IPS-NIHi7 (cell line): ENCODE data around the gene CTIF.

ENCODE experiments used
- DNase-seq: peaks from one replicate; pipeline ENCODE4 v3.0.0; 2012; ENCODE audit warnings: mixed read lengths; ENCODE audit errors: extremely low spot score

Gene CTIF

DNA sequence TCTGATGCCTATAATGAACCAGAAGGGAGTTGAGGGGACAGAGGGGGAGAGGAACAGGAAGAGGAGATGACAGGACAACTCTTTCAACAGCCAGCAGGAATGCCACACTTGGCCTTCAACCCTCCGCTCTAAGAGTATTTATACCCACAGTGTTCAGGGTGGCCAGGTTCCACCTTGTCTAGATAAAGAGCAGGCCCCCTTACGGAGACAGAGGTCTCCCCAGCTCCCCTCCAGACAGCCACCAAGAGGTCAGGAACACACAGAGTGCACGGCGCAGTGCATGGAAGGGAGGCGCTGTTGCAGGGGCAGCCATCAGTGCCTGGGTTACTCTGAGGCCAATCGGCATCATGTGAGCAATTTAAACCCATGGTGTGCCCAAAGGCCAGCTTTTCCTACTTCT is 235.0 kb downstream of the CTIF start:
- DNase-seq = no peak

DNA sequence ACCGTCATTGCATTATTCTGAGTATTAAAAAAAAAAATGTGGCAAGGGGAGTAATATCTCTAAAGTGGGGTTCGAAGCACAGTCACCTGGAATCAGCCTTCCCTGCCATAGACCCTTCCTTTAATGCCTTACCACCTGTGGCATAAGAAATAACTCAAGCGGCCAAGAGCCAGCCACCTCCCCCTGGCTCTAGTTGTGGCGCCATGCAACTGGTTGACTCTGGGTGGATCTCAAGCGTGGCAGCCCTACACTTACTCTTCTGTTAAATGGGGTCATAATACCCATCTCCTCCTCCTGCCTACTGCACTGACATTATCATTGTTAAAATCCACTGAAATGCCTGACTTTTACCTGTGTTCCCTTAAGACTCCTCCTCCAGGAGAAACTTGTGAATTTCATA is 236.1 kb downstream of the CTIF start:
- DNase-seq = no peak

GRCh38 chr18:48775372-48776155 is 236.7 kb downstream of the CTIF start:
- DNase-seq = no peak

DNA sequence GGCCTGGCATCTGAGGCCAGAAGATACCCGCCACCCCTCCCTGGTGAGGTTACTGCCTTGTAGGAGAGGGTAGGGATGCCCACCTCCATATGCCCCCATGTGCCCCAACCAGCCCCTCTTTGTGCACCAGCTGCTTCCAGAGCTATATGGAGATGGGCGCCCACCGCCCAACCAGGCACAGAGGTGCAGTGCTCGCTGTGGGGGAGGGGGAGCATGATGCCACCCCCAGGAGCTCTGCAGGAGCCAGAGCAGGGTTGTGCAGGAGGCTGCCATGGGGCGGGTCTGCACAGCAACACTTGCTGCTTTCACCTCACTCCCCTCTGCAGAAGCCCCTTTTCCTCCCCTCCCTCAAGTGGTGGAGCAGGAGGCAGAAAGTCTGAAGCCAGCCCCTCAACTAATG is 237.3 kb downstream of the CTIF start:
- DNase-seq = no peak

DNA sequence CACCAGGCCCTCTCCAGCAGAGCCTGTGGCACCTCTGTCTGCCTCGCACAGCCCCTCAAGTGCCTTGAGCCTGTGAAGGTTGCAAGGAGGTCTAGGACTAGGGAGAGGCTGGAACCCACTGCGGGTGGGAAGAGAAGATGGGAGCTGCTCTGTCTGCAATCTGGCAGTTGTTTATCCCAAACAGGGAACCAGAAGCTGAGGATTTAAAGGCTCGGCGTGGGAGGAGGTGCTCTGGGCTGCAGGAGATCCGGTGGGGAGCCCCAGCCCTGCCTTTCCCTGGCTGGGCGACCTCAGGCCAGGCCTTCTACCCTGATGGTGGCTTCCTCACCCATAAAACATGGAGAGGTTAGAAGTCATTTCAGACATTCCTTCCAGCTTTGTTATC is 237.8 kb downstream of the CTIF start:
- DNase-seq = peak; percentile 35

DNA sequence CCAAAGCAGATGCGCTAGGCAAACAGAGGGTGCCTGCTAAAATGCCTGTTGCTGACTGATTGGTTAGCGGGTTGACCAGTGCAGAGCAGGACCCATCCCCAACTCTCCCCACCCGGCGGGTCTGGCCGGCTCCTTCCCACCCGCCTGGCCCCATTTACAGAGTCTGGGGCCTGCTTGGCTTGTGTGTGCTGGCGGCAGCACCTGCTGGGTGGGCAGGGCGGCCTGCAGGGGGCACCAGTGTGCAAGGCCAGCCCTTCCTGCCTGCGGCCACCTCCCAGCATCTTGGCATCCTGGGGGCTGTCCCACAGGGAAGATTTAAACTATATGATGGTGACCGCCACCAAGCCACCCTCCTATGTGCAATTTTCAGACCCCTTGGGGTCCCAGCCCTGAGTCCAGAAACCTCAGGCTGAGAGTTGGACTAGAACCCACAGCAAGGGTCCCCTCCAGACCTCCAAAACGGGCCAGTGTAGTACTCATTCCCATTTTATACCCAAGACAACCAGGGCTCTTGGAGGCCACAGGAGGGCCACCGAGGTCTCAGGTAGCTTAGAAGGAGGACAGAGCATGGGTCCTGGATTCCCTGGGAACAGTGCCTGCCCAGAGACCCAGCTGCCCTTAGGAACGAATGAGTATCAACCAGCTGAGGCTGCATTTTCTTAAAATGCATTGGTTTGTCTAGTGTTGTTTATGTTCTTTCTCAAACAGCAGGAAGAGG is 238.4 kb downstream of the CTIF start:
- DNase-seq = peak; percentile 97

GRCh38 chr18:48777744-48778116 is 238.9 kb downstream of the CTIF start:
- no peak for DNase-seq

DNA sequence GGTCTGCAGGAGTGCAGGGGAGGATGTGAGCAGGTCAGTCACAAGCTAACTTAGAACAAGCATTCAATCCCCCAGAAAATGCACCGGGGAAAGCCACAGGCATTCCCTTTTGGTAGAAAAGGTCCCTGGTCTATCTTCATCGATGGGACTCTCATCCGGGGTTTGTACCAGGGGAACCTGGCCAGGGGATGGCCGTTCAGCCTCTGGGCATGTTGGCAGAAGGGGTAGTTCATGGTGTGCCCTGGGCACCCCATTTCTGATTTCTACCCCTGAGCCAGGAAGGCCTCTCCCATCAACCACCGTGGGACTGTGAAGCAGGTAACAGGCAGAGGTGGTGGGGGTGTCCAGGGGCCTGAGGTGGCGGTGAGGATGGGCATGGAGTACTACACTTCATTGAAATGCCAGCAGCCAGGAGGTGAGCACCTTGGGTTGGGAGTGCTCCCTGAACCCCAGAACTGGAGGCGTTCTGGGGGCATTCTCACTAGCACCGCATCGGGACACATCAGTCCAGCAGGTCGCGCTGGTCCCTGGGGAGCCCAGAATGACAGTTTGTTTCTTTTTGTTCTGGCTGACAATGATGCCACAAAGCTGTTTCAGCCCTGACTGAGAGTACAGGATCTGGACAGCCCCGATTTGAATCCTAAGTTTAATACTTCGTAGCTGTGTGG is 239.6 kb downstream of the CTIF start:
- DNase-seq = no peak

DNA sequence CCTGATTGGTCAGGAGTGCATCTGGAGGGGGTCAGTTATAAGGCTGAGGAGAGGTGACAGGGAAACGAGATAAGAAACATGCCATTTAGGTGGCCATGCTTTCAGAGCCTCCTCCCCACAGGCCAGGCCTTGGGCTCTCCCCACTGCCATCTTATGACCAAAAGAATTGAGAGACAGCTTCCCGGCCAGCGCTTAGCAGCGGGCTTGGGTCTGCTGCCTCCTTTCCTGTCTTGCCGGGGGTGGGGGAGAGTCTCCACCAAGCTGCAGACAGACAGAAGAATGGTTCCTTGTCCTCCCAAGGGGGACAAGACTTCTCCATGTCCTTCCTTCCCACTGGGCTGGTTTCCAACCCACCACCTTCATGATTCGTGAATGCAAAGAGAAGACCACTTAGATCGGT is 240.6 kb downstream of the CTIF start:
- DNase-seq = no peak

DNA sequence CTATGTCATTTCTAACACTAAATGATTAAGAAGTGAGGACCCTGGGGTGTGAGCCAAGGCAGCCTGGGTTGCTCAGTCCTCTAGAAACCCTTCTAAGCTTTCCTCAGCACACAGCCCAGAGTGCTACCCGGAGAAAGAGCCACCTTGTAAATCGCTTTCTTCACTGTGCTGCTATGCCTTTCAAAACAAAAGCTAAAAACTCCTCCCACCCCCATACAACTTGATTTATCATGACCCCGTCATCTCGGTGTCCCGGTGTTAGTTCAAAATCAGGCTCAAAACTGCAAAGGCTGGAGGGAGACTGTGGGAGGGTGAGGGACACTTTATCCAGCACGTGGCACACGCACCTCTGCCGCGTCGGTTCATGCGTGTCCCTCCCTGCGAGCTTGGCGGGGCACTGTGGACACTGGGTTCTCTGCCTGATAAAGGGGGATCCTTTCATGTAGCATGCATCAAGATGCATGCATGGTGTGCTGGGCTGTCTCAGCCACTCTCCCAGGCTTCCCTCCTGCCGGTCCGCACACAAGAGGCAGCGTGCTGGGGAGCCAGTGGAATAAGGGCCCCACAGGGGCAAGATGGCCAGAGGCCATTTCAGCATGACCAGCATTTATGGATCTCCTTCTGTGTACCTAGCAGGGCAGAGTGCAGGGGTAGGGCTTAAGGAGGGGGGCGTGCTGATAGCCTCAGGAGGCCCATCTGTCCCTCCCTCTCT is 241.5 kb downstream of the CTIF start:
- no peak for DNase-seq

- DNase-seq = no peak
Measured at GRCh38 chr18:48780913-48781162, 242.0 kb downstream of the CTIF start.

DNA sequence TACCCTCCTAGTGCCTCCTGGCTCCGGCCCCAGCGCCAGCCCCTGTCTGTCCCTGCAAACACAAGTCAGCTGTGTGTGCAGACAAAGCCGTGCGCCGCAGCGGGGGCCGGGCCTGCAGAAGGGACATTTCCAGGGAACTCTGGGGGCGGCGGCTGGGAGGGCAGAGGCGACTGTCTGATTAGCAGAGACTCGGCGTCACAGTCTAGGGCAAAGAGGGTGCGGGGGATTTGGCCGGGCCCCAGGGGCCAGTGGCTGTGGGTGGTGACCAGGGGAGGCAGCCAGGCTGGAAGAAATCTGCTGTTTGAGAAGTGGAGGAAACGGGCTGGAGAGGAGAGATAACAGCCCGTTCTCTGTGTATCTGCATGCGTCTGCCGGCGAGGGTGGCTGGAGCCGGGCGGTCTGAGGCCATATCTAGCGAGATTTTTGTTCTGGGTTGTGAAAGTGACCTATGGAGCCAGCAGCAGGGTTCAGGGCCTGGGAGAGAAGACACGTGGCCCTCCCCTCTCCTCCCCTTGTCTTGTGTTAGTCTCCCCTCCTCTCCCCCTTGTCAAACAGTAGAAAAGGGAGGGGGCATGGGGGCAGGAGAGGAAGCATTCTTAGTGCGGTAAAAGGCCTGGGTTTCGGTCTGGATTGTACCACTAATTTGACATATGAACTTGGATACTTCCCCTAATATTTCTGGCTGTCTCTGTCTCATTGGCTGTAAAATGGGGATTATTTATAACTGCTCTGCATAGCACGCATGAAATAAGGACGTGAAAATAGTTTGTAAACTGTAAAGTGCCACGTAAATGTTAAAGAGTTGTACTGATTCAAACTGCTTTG is 242.5 kb downstream of the CTIF start:
- peak; percentile 44 for DNase-seq

DNA sequence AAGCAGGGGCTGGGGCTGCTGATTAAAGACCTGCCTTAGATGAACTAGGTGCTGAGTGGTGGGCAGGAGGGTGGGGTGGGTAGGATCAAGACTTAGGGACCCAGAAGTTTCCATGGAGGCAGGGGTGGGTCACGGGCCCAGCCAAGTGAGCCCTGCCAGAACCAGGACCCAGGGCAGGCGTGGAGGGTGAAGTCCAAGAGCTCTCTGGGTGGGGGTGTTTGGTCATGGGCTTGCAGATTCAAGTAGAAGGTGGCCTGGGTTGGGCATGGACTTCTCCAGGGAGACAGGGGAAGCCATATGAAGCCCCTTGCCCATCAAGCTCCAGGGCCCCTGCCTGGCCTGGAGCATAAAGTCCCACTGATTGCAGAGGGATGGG is 243.1 kb downstream of the CTIF start:
- DNase-seq = no peak

GRCh38 chr18:48782381-48782861 is 243.6 kb downstream of the CTIF start:
- DNase-seq = no peak

DNA sequence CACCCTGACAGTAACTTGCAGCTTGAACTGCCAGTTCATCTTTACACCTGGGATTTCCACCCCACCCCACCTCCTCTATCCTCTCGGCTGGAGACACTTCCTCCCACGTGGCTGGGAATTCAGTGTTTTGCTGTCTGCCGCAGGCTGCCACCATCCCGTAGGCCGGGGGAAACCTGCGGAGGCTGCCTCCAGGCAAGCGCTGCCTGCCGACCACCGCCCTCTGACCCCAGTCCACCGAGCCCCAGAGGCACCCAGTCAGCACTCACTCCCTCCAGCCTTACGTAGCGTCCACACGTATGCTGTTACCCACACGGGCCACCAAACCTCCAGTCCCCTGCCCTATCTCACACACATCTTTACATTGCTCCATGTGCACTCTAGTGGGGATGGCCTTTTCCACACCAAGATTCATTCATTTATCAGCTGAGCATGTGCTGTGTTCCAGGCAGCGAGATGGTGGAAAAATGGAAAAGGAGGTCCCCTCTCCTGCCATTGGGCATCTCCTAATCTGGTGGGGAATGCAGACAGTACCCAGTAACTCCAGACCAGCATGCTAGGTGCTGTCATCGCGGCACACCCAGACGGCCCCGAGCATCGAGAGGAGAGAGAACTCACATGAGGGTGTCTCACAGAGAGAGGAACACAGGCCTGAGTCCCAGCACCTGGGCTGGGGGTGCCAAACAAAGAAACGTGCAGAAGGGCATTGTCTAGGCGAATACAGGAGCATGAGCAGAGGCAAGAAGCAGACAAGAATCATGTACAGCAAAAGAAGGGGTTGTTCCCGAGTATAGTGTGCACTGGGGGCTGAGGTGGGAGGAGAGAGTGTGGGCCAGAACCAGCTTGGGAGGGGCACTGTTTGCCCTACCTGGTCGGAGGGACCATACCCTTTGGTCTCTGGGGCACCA is 245.0 kb downstream of the CTIF start:
- no peak for DNase-seq

DNA sequence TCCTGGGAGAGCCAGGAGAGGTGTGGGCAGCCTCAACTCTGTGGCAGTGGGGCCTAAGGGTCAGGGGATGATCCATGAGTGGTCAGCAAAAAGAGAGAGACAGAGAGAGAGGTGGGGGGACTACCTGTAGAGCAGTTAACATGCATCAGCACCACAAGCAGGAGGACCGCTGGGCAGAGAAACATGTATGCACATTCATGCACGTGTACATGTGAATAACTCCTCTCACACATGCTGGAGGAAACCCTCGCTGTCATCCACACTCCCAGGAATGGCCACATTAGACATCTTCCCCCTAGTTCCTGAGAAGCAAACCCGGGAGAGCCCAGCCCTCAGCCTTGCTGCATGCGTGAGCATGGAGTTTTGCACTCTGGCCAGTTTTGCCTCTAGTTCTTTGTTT is 245.8 kb downstream of the CTIF start:
- DNase-seq = no peak

- DNase-seq = no peak
Measured at GRCh38 chr18:48785091-48785614, 246.3 kb downstream of the CTIF start.

- no peak for DNase-seq
Measured at GRCh38 chr18:48785736-48786454, 247.1 kb downstream of the CTIF start.

DNA sequence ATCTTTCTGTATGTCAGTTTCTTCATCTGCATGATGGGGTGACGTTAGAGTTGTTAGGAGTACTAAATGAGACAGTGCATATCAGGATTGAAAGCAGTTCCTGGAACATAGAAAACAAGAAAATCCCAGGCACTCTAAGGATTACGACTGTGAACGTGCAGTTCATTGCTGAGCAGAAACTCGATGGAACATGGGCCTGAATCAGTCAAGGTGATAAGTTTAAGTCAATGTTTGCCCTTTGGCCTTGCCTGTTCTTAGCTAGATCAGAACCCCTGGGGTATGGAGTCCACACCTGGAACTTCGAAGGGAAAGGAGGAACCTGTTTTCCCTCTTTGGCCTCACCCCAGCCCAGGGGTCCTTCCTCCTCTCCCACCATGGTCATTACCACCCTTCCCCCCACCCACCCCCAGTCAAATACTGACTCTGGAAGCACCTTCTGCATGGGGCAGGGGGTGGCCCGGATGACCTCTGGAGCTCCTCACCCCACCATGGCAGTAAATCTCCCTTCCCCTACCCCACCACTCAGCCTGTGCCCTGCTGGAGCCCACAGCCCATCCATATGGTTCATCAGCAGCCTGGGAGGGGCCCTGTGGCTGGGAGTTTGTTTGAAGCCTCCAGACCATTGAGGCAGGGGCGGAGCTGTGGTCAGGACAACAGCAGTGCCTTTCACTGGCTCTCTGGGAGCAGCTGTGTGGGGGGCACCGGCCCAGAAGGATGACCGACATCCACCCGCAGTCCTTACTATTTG is 247.8 kb downstream of the CTIF start:
- DNase-seq = no peak
